ENCODE data around the gene FRMD7.
"Not testable (repeated sequence)": the region's sequence is repeated elsewhere in the genome, so short reads cannot be mapped to it uniquely, and the experiment has no call there.

Gene FRMD7, protein sequence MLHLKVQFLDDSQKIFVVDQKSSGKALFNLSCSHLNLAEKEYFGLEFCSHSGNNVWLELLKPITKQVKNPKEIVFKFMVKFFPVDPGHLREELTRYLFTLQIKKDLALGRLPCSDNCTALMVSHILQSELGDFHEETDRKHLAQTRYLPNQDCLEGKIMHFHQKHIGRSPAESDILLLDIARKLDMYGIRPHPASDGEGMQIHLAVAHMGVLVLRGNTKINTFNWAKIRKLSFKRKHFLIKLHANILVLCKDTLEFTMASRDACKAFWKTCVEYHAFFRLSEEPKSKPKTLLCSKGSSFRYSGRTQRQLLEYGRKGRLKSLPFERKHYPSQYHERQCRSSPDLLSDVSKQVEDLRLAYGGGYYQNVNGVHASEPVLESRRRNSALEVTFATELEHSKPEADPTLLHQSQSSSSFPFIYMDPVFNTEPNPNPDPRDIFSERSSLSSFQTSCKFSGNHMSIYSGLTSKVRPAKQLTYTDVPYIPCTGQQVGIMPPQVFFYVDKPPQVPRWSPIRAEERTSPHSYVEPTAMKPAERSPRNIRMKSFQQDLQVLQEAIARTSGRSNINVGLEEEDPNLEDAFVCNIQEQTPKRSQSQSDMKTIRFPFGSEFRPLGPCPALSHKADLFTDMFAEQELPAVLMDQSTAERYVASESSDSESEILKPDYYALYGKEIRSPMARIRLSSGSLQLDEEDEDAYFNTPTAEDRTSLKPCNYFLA

DNA sequence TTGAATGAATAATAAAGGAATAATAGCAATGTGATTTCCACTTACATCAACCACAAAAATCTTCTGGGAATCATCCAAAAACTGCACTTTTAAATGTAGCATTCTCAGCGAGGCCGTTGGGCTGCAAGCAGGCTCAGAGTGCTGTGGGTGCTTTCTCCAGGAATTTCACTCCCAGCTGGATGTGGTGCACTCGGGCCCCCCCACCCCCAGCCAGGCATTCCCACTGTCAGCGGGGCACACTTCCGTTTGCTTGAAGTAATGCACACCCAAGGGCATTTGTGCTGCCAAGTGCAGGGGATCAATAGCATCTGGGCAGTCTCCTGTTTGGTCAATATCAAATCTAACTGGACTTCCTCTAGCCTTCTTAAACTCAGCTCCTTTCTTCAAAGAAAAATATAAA is at the start of gene FRMD7:
Gene FRMD7 (minus strand): TSS at position 278 of the 400 bp plus-strand sequence. CDS start 176 bp downstream, at position 102.
- peak; percentile 7 for DNase-seq (ENCODE audit: low read depth)

GRCh38 chrX:132173647-132174046 is 45.8 kb upstream of the FRMD7 start:
- no peak for DNase-seq (ENCODE audit: low read depth)

- DNase-seq (ENCODE audit: low read depth) = peak; percentile 7
These were observed 44.1 kb upstream of the FRMD7 start for GRCh38 chrX:132171881-132172280.

DNA sequence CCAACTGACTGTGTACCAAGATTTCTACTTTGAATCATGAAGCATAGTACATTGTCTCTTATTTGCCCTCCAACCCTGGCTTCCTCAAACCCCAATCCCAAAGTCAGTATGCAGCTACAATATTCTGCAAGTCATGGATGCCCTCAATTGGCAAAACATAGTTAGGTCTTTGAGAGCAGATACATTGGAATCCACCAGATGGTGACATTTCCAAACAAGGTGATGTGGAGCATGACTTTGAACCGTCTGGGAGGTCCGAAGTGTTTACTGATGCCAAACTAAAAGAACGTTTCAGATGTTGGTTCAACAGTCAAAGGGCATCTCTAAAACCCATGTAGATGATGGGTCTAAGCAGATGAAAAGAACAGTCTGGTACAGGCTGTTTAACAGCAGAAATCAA is 43.7 kb upstream of the FRMD7 start:
- peak; percentile 1 for DNase-seq (ENCODE audit: low read depth)

- DNase-seq (ENCODE audit: low read depth) = no peak
These were observed 41.7 kb upstream of the FRMD7 start for GRCh38 chrX:132169554-132169953.

DNA sequence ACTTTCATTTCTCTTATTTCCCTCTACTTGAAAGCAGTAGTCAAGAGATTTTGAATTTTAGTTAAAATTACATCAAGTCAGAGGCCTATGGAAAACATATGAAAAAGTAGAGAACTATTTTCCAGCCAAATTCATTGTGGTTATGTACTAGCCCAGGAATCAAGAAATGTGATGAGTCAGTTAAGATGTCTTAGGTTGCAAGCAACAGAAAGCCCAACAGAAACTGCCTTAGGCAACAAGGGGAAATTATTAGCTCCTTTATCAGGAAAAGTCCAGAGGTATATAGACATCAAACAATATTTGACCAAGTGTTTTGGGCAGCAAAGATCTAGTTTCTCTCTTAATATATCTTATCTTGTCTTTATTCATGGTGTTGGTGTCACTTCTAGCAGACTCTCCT is 37.8 kb upstream of the FRMD7 start:
- DNase-seq (ENCODE audit: low read depth) = peak; percentile 5

DNA sequence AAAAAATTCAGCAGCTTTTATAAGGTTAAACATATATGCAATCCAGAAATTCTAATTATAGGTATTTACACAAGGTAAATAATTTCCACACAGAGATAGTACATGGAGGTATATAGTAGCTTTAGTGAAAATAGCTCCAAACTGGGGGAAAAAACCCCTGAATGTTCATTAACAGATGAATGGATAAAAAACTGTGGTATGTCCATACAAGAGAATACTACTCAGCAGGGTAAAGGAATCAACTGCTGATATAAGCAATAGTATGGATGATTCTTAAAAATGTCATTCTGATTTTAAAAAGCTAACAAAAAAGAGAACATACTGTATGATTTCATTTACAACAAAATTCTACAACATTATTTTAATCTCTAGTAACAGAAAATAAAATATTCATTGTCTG is 37.2 kb upstream of the FRMD7 start:
- DNase-seq (ENCODE audit: low read depth) = no peak

DNA sequence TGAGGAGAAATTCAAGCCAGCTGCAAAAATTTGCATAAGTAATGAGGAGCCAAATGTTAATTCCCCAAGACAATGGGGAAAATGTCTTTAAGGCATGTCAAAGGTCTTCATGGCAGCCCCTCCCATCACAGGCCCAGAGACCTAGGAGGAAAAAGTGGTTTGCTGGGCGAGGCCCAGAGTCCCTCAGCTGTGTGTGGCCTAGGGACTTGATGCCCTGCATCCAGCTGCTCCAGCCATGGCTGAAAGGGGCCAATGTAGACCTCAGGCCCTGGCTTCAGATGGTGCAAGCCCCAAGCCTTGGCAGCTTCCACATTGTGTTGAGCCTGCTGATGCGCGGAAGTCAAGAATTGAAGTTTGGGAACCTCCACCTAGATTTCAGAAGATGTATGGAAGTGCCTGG is 35.3 kb upstream of the FRMD7 start:
- DNase-seq (ENCODE audit: low read depth) = not testable (repeated sequence)

DNA sequence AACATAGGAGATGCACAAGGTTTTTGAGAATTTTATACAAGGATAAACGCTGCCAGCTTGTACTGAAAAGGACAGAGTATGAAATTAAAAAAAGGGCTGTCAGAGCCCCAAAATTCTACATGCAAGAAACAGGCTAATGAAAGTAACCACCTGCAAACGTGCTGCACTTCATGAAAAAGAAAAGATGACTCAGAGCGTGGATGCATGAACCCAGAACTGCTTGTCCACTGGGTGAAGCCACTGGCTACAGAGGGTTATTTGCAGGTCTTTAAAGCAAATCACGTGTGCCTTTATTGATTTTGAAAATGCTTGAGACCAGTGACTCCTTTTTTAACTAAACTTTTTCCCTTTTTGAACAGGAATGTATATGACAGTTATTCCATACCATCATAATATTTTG is 25.3 kb upstream of the FRMD7 start:
- no peak for DNase-seq (ENCODE audit: low read depth)

GRCh38 chrX:132146456-132146855 is 18.6 kb upstream of the FRMD7 start:
- DNase-seq (ENCODE audit: low read depth) = no peak

GRCh38 chrX:132144061-132144460 is 16.2 kb upstream of the FRMD7 start:
- no peak for DNase-seq (ENCODE audit: low read depth)

DNA sequence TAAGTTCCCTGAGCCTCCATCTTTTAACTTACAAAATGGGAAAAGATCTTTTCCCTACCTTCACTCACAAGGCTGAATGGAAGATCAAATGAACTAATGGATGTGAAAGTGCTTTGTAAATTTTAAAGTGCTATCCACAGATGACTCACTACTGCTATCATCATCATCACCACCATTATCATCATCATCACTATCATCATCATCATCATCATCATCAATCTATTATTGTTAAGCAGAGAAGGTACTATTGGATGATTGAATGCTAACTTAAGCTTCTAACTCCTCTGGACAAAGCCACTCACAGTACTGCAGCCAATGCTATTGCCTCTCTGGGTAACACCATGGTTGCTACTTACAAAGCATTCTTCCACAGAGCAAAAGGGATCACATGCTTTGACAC is 1.9 kb downstream of the FRMD7 start:
- DNase-seq (ENCODE audit: low read depth) = no peak

- no peak for DNase-seq (ENCODE audit: low read depth)
These were observed 6.9 kb downstream of the FRMD7 start for GRCh38 chrX:132120913-132121312.

GRCh38 chrX:132119821-132120515 is 7.9 kb downstream of the FRMD7 start:
- no peak for DNase-seq (ENCODE audit: low read depth)

DNA sequence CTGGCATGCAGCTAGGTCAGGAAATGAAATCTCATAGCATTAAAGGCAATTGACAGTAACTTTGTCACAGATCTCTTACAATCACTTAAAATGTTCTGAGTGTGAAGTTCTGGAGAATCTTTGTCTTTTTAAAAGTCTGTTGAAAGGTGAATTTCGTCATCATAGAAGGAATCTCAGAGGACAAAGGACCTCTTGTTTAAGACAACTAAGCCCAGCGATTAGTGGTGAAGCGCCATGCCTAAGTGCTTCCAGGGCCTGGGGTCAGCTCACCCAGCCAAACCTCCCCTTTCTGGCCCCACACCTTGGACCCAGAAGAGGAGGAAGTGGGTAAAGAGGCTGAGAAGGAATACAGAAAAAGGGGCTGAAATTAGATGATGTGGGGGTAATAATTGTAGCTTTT is 8.5 kb downstream of the FRMD7 start:
- no peak for DNase-seq (ENCODE audit: low read depth)

- no peak for DNase-seq (ENCODE audit: low read depth)
These were observed 9.5 kb downstream of the FRMD7 start for GRCh38 chrX:132118358-132118757.

DNA sequence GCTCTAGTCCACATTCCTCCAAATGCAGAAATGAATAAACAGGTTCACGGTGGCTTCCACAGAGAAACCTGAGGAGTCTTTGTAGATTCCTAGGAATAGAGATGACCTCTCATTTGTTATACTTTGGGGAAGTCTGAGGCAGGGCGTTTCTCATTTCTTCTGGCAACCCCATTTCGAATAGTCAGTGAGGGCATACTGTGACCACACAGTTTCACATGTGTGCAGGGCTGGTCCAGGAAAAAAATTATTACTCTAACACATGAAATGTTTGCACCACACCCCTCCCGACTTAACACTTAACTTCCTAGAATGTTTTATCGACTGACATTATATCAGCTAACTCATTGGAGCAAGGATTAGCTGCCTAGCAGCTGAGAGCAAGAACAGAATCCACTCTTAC is 12.0 kb downstream of the FRMD7 start:
- no peak for DNase-seq (ENCODE audit: low read depth)

- DNase-seq (ENCODE audit: low read depth) = no peak
These were observed 13.2 kb downstream of the FRMD7 start for GRCh38 chrX:132114607-132115006.

- DNase-seq (ENCODE audit: low read depth) = no peak
These were observed 20.5 kb downstream of the FRMD7 start for GRCh38 chrX:132107291-132107690.

GRCh38 chrX:132101799-132102198 is 26.0 kb downstream of the FRMD7 start:
- DNase-seq (ENCODE audit: low read depth) = no peak

- DNase-seq (ENCODE audit: low read depth) = no peak
These were observed 26.6 kb downstream of the FRMD7 start for GRCh38 chrX:132101206-132101605.

DNA sequence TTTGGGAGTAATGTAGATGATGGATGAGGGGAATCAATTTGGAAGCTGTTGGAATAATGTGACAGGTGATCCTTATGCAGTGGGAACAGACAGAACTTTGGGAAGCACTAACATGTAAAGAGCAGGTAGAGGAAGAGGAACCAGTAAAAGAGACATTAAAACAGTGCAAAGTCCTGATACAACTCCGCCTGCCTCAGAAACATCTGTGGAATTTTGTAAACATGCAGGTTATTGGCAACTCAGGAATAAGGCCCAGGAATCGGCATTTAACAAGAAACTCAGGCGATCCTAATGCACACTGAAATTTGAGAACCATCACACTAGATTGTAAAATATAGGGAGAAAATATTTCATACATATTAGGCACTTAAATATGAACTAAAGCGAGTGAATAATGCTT is 29.1 kb downstream of the FRMD7 start:
- not testable (repeated sequence) for DNase-seq (ENCODE audit: low read depth)

DNA sequence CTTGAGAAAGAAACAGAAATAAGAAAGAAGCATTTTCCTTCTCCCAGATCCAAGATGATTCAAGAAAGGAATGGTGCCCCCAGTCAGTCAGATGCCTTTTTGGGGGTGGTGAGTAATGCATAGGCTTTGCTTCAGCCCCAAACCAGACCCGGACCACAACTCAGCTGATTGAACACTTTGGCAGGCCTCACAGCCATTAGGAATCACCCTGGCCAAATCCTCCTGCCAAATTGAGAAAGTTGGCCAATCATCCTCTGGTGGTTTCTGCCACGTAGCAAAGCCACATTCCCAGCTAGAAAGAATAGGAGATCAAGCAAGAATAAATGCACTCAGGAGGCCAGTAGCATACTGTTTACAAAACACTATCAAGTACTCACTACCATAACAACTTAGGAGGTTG is 33.7 kb downstream of the FRMD7 start:
- no peak for DNase-seq (ENCODE audit: low read depth)
